HepG2 (cell line): Measurements from ENCODE around the gene TSGA10IP. TPM values are rescaled to one million over a fixed set of nuclear protein-coding genes. Genes with fewer than 3 reads are reported as not detected.
A peak's percentile ranks its signal among the peaks of the same experiment; 100 is the strongest.

ENCODE experiments used
- CCDC6 ChIP-seq: sonication (generic); formaldehyde crosslinking; IDR thresholded peaks from 2 replicates; pipeline ENCODE4 v1.8.1; 2022; ENCODE audit warnings: mild to moderate bottlenecking, missing genetic modification reagents, moderate library complexity
- CHCHD3 ChIP-seq: sonication (generic); formaldehyde crosslinking; IDR thresholded peaks from 2 replicates; pipeline ENCODE4 v1.8.0; 2022; ENCODE audit warnings: mild to moderate bottlenecking, missing genetic modification reagents, moderate library complexity
- GFI1 ChIP-seq: sonication (generic); formaldehyde crosslinking; IDR thresholded peaks from 2 replicates; pipeline ENCODE4 v1.5.0; 2020; ENCODE audit warnings: missing genetic modification reagents, mild to moderate bottlenecking, borderline replicate concordance
- HNRNPUL1 ChIP-seq: fragments of 200-400 bp; formaldehyde crosslinking; IDR thresholded peaks from 2 replicates; pipeline ENCODE4 v1.6.1; 2017; ENCODE audit warnings: low read depth, mild to moderate bottlenecking, low read length, moderate library complexity
- MBD4 ChIP-seq: IDR thresholded peaks from 2 replicates; pipeline ENCODE4 v1.6.1; 2012; ENCODE audit warnings: low read length, inconsistent platforms, borderline replicate concordance
- PPARG ChIP-seq: conservative IDR thresholded peaks from 2 replicates; pipeline ENCODE4 v1.6.1; 2016; ENCODE audit warnings: missing biosample characterization, missing genetic modification reagents
- SKI ChIP-seq: fragments of 450-650 bp; IDR thresholded peaks from one replicate; pipeline ENCODE4 v1.6.1; 2018; ENCODE audit warnings: mild to moderate bottlenecking; ENCODE audit not compliant: partially characterized antibody
- SMYD3 ChIP-seq: sonication (generic); formaldehyde crosslinking; IDR thresholded peaks from 2 replicates; pipeline ENCODE4 v1.8.1; 2023; ENCODE audit warnings: mild to moderate bottlenecking, missing genetic modification reagents
- SOX13 ChIP-seq, 3 experiments: fragments of 450-650 bp in 1 of 3; sonication (generic) in 1 of 3; formaldehyde crosslinking in 1 of 3; IDR thresholded peaks in 2 of 3; conservative IDR thresholded peaks in 1 of 3; 2 replicates each; pipeline versions ENCODE4 v1.5.0 to v1.6.1; 2016 to 2020; ENCODE audit warnings: antibody characterized with exemption in 1 of 3, mild to moderate bottlenecking in 1 of 3, missing compliant biosample characterization in 1 of 3, missing genetic modification reagents in 1 of 3, moderate library complexity in 1 of 3
- THRA ChIP-seq: sonication (generic); formaldehyde crosslinking; IDR thresholded peaks from 2 replicates; pipeline ENCODE4 v1.4.0; 2020; ENCODE audit warnings: missing genetic modification reagents, borderline replicate concordance
- ZNF343 ChIP-seq: sonication (generic); formaldehyde crosslinking; IDR thresholded peaks from 2 replicates; pipeline ENCODE4 v1.4.0; 2020; ENCODE audit warnings: mild to moderate bottlenecking, missing genetic modification reagents
- ZNF496 ChIP-seq: sonication (generic); formaldehyde crosslinking; IDR thresholded peaks from 2 replicates; pipeline ENCODE4 v1.8.1; 2023; ENCODE audit warnings: mild to moderate bottlenecking, moderate library complexity, missing genetic modification reagents; ENCODE audit not compliant: insufficient replicate concordance
- ZNF549 ChIP-seq: sonication (generic); formaldehyde crosslinking; IDR thresholded peaks from 2 replicates; pipeline ENCODE4 v1.5.0; 2020; ENCODE audit warnings: missing genetic modification reagents
- ZNF609 ChIP-seq: sonication (generic); formaldehyde crosslinking; IDR thresholded peaks from 2 replicates; pipeline ENCODE4 v1.4.0; 2020; ENCODE audit warnings: mild to moderate bottlenecking, missing genetic modification reagents, borderline replicate concordance
- ZNF781 ChIP-seq: sonication (generic); formaldehyde crosslinking; IDR thresholded peaks from 2 replicates; pipeline ENCODE4 v1.5.1; 2020; ENCODE audit warnings: borderline replicate concordance, mild to moderate bottlenecking, missing genetic modification reagents; ENCODE audit errors: not compliant biosample characterization
- polyA plus RNA-seq, 8 experiments: library from polyadenylated mRNA; depleted of rRNA in 3 of 8; stranded (reverse) in 7 of 8; unstranded in 1 of 8; fragments of >200 nt; fragmentation: Illumina TruSeq in 4 of 8; extraction: Trizol in 4 of 8; gene quantifications; 2 replicates each; pipeline versions ENCODE4 v1.2.1 to v1.2.3, GENCODE V29; 2011 to 2016; ENCODE audit warnings: low read depth in 4 of 8, missing spikeins in 1 of 8, mixed read lengths in 1 of 8; ENCODE audit not compliant: insufficient read depth in 1 of 8
- total RNA-seq, 5 experiments: library from RNA; depleted of rRNA; stranded (reverse); fragments of >200 nt; fragmentation: Illumina TruSeq; extraction: Trizol; gene quantifications; 2 replicates each; pipeline ENCODE4 v1.2.3, GENCODE V29; 2016; ENCODE audit warnings: low read depth in 1 of 5
- TF ChIP-seq, protein P1 (sequence below): sonication (generic); formaldehyde crosslinking; IDR thresholded peaks from 2 replicates; pipeline ENCODE4 v1.8.1; 2022; ENCODE audit warnings: low read depth, mild to moderate bottlenecking, missing genetic modification reagents

The TSGA10IP gene
- total and polyA plus RNA-seq, 2 of the 13 experiments (the other 11 are each of a cell fraction or from before 2014, with no cell fraction given): not detected

GRCh38 chr11:65952052-65952521 lies 6.8 kb downstream of the TSGA10IP start (continued):
- no peak for TF ChIP-seq CCDC6
- no peak for TF ChIP-seq ZNF343 (CRISPR knock-in tag)
- TF ChIP-seq GFI1 (CRISPR knock-in tag): peak; percentile 54; the same call in 1 of the 2 replicates
- TF ChIP-seq CHCHD3 (CRISPR knock-in tag): no peak
- peak; percentile 40 for TF ChIP-seq SKI
- TF ChIP-seq MBD4: no peak
- peak; percentile 27; the same call in 1 of the 2 replicates for TF ChIP-seq ZNF609 (CRISPR knock-in tag)
- TF ChIP-seq ZNF496 (CRISPR knock-in tag): no peak
- no peak for TF ChIP-seq ZNF781 (CRISPR knock-in tag)
- TF ChIP-seq PPARG: peak; percentile 79
- TF ChIP-seq ZNF549 (CRISPR knock-in tag): no peak
- no peak for TF ChIP-seq SOX13 (IDR thresholded peaks at IDR 0.05)
- TF ChIP-seq SOX13 (CRISPR knock-in tag; conservative IDR thresholded peaks at IDR 0.05 in 1 of 2, IDR thresholded peaks at IDR 0.05 in 1 of 2): peak in 1 of 2 experiments; percentile 58; a peak in 2 of 4 replicates
- TF ChIP-seq THRA (CRISPR knock-in tag): peak; percentile 17; the same call in 1 of the 2 replicates
- TF ChIP-seq HNRNPUL1: no peak
- TF ChIP-seq, protein P1, sequence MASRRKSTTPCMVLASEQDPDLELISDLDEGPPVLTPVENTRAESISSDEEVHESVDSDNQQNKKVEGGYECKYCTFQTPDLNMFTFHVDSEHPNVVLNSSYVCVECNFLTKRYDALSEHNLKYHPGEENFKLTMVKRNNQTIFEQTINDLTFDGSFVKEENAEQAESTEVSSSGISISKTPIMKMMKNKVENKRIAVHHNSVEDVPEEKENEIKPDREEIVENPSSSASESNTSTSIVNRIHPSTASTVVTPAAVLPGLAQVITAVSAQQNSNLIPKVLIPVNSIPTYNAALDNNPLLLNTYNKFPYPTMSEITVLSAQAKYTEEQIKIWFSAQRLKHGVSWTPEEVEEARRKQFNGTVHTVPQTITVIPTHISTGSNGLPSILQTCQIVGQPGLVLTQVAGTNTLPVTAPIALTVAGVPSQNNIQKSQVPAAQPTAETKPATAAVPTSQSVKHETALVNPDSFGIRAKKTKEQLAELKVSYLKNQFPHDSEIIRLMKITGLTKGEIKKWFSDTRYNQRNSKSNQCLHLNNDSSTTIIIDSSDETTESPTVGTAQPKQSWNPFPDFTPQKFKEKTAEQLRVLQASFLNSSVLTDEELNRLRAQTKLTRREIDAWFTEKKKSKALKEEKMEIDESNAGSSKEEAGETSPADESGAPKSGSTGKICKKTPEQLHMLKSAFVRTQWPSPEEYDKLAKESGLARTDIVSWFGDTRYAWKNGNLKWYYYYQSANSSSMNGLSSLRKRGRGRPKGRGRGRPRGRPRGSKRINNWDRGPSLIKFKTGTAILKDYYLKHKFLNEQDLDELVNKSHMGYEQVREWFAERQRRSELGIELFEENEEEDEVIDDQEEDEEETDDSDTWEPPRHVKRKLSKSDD (CRISPR knock-in tag): no peak
- no peak for TF ChIP-seq SMYD3 (CRISPR knock-in tag)
